HG03025 (cell line): Measurements from ENCODE around the gene CCL19.
"Not testable (repeated sequence)": the region's sequence is repeated elsewhere in the genome, so short reads cannot be mapped to it uniquely, and the experiment has no call there.

Experiments
- ATAC-seq: cut with Tn5 transposase; IDR thresholded peaks from one replicate; pipeline ENCODE4 v1.9.1; 2021; ENCODE audit warnings: mild to moderate bottlenecking, moderate library complexity; ENCODE audit not compliant: unreplicated experiment, low FRiP score

CCL19 gene

DNA sequence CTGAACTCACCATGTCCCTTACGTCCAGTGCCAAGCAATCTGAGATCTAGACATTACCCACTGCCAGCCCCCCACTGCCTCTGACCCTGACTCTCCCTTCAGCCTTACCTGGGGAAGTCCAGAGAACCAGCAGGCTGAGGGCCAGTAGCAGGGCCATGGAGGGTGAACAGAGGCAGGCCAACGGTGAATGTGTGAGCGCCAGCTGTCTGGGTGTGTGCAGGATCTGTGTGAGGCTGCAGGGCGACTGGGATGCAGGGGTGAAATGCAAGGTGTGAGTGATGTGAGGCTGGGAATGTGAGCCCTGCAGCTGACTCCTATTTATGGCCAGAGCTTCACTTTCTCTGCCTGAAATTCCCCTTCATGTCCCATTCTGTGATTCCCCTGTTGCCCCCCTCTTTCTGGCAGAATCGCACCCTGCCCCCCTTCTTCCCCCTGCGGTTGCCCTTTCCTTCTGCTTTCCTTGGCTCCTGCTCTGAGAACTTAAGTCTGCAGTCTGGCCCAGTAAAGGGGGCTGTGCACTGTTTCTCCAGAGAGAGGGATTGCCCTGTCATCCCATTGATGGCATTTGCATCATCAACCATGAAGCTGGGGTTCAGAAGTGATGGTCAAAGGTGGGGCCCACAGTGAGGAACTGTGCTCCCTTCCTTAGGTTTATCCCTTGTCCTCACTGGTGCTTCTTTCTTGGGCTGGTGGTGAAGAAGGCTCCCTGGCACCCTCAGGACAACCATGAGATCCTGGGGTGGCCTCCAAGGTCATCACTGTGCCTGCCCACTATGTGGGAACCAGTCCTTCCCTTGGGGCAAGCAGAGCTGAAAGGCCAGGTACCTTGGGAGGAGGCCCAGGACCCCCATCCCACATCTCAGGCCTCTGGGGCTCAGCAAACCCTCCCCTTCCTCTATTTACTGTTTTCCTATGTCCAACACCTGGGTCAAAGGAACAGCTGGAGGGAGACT is at the start of gene CCL19:
TSS of gene CCL19 (minus strand) at position 294 of the 953 bp plus-strand sequence. CDS start at position 157, 137 bp downstream.
- no peak for ATAC-seq

DNA sequence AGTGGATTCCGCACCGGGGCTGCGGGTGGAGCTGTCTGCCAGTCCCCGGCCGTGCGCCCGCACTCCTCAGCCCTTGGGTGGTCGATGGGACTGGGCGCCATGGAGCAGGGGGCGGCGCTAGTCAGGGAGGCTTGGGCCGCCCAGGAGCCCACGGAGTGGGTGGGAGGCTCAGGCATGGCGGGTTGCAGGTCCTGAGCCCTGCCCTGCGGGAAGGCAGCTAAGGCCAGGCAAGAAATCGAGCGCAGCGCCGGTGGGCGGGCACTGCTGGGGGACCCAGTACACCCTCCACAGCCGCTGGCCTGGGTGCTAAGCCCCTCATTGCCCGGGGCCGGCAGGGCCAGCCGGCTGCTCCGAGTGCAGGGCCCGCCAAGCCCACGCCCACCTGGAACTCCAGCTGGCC is 49.1 kb upstream of the CCL19 start:
- ATAC-seq: not testable (repeated sequence)

DNA sequence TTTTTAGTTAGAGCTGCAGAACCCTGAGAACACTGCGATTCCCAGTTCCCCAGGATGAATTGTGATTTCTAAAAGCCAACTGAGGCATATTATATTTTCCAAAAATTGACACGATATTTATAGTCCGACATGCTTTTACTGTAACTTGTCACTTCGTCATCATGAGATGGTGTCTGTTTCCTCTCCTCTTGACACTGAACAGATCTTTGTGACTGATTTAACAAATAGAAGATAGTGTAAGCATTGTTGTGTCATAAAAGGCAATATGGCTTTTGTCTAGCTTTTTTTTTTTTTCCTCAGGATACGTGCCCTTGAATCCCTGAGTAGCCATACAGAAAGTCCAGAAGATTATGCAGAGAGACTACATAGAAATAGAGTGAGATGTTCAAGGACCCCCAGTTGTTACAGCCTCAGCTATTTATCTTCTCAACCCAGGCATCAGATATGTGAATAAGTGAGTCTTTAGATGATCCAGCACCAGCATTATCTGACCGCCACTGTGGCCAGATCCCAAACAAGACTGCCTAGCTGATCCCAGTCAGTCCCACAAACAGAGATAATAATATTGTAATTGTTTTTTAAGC is 46.7 kb upstream of the CCL19 start:
- ATAC-seq: no peak

DNA sequence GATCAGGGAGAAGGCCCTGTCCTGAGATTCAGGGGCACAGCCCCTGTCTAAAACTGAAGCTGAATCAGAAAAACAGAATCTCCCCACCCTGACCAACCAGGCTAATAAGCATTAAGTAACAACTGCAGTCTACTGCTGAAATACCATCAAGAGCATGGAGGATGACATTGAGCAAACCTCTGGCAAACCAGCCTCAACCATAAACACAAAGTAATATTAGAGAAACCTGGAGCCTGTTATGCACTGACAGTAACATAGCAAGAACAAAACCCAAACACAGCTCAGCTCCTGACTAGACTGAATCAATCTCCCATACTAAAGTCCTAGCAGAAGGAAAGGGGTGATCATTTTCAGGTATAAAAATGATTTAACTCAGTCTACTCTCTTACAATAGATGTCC is 43.6 kb upstream of the CCL19 start:
- ATAC-seq: no peak

DNA sequence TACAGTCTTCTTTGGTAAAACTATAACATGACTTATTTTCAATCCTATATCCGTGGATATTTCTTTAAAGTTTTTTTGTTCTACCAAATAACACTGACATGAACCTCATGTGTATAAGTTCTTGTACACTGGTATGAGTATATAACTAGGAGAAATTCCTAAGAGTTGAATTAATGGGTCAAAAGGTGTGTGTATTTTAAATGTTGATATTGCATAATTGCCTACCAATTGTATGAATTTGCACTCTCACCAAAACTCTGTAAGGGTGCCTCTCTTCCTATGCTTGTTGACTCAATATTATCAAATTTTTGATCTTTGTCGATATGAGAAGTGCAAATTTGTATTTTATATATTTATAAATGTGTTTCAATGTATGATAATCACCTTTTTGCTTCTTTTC is 41.8 kb upstream of the CCL19 start:
- ATAC-seq: no peak

DNA sequence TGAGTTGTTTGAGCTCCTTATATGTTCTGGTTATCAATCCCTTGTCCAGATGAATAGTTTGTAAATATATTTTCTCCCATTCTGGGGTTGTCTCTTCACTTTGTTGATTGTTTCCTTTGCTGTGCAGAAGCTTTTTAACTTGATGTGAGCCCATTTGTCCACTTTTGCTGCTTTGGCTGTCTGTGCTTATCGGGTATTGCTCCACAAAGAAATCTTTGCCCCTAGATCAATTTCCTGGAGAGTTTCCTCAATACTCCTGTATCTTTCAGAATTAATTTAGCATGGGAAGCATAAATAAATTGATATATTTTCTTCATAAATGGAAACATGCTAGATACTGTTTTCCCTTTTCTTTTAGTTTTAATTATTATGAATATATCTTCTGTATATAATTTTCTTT is 41.4 kb upstream of the CCL19 start:
- ATAC-seq: no peak

DNA sequence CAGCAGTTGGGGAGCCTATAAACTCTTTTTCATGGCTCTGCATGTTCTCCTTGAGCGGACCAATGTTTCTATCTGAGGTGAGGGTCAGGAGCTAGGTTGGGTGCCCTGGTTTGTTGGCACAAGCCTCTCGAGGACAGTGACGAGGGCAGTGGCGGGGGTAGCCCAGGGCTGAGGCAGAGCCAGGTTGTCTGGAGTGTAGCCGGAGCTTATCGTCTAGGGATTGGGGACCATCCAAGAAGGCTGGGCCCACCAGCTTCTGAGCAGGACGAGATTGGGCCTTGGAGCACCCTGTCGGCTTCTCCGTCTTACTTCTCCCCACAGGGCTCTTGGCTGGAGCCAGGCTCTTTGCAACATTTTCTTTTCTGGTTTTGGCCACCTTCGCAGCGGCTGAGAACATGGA is 32.1 kb upstream of the CCL19 start:
- no peak for ATAC-seq

DNA sequence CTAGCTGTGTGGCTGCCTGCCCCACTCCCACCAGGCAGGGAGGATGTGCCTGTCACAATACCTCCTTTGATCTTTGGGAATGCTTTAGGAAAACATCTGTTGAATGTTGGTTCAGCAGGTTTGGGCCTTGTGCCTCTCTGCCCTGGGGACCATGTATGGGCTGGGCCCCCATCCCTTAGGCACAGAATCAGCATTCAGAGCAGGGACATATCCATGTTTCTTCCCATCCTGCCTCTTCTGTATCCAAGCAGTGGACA is 28.6 kb upstream of the CCL19 start:
- ATAC-seq: not testable (repeated sequence)

DNA sequence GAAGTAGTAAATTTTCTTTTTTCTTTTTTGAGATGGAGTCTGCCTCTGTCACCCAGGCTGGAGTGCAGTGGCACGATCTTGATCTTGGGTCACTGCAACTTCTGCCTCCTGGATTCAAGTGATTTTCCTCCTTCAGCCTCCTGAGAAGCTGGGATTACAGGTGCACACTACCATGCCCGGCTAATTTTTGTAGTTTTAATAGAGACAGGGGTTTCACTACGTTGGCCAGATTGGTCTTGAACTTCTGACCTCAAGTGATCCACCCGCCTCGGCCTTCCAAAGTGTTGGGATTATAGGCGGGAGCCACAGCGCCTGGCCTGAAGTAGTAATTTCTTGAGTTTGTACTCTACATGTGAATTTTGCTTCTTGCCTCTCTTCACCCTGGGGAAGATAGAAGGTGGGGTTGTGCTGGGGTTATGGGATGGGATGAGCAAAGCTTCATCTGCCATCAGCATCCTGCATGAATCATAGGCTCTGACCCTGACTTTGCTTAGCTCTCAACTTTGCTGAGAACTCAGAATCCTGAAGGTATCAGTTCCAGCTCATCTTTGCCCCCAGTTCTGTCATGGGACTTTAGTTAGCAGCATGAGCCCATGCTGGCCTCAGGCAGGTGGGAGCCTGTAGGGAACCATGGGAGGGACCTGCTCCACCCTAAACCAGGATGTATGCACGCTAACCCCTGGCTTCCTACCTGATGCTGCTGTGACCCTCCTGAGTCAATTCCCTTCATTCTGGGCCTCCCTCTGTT is 28.1 kb upstream of the CCL19 start:
- ATAC-seq: no peak

DNA sequence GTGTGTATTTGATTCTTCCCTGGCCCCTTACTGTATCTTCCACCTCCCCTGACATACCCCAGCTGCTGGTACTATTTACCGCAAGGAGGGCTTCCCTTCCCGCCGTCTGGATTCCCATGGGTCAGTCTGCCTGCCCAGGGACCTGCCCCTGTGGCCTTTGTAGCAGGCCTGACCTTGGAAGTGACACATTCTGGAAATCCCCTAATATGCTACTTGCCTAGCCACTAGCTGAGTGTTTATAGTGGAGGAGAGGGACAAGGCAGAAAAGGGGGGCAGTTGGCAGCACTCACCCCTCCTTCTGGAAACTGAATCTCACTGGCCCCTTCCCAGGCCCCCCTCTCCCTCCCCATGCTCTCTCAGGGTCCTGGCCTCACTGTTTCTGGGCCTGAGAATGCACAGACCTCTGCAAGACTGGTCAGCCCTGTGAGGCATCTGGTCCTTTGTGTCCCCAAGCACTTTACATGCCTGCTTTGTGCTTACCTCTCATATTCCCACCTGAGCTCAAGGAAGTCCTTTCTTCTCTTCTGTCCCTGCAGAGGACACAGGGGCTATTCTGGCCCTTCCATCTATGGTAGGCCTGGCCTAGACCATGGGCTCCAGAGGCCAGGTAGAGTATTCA is 27.0 kb upstream of the CCL19 start:
- no peak for ATAC-seq

DNA sequence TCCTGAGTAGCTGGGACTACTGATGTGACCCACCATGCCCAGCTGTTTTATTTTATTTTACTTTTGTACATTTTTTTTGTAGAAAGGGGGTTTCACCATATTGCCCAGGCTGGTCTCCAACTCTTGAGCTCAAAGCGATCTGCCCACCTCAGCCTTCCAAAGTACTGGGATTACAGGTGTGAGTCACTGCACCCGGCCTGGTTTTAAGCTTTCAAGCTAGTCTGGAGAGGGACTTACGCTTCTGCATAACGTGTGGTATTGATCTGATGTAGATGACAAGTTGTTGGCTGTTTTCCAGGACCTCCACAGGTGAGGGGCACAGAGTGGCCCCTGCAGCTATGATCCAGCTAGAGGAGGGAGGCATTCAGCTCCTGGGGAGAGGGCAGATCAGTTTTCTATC is 25.6 kb upstream of the CCL19 start:
- no peak for ATAC-seq

DNA sequence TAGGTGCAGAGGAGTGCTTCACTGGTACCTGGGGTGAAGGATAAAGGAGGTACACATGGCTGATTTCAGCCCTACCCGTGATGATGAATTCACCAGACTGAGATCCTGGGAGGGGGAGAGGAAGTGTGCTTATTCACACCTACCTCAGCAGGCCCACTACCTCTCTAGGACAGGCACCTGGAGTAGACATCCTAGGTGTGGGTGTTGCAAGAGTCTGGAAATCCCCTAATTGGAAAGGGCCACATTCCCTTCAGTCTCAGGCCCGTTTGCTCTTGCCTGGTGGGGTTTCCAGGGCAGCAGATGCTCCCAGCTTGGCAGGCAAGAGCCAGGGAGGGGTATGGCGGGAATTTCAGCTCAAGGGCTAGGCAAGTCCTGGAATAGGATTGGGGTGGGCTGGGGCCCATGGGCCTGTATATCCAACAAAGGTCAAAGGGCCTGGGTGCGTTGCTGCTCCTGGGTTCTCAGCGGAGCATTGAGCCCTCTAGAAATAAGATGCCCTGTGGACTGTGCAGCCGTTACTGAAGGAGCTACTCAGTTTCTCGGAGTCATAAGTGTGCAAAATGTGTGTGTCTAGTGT is 24.7 kb upstream of the CCL19 start:
- ATAC-seq: no peak

DNA sequence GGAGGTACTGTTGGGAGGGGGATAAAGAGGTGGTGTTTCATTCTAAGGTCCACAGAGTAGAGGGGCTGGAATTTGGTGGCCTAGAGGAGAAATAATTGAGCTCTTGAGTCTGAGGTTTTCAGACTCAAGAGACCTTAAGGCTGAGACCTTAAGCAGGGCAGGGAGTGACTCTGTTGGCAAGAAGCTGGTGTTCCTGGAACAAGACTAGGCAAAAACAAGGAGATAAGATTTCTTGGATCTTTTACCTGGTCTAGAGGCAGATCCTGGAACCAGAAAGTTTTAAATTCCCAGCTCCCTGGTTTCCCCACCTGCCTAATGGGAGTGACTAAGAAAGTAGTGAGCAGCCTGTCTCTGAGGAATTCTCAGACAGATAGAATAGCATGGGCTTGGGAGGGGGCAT is 22.9 kb upstream of the CCL19 start:
- no peak for ATAC-seq

DNA sequence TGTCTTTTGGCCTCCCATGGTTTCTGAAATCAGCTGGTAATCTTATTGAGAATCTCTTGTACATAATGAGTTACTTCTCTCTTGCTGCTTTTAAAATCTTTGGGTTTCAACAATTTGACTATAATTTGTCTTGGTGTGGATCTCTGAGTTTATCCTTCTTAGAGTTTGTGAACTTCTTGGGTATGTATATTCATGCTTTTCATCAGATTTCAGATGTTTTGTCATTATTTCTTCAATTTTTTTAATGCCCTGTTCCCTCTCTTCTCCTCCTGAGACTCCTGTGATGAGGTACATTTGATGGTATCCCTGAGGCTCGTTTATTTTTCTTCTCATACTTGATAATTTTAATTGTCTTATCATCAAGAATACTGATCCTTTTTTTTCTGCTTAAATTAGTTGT is 21.1 kb upstream of the CCL19 start:
- no peak for ATAC-seq

DNA sequence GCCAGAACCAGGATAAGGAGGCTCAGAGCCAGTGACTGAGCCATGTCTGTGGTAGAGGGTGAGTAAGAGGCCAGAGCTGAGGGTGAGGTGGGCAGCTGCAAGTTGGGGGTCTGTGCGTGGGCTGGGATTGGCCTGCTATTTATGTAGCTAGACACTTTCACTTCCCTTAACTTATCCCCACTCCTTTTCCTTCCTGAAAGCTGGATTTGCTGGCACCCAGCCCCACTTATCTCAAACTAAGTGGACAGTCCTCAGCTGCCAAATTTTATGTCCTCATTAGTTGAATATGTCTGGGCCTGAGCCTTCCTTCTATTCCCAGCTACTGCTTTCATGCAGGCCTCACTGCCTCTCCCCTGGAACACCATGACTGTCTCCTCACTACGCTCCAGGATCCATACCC is 18.9 kb upstream of the CCL19 start, which contains the start of gene CCL21:
TSS of gene CCL21 (minus strand) at position 114 of the 400 bp plus-strand sequence. CDS start at position 44, 70 bp downstream.
- ATAC-seq: no peak

DNA sequence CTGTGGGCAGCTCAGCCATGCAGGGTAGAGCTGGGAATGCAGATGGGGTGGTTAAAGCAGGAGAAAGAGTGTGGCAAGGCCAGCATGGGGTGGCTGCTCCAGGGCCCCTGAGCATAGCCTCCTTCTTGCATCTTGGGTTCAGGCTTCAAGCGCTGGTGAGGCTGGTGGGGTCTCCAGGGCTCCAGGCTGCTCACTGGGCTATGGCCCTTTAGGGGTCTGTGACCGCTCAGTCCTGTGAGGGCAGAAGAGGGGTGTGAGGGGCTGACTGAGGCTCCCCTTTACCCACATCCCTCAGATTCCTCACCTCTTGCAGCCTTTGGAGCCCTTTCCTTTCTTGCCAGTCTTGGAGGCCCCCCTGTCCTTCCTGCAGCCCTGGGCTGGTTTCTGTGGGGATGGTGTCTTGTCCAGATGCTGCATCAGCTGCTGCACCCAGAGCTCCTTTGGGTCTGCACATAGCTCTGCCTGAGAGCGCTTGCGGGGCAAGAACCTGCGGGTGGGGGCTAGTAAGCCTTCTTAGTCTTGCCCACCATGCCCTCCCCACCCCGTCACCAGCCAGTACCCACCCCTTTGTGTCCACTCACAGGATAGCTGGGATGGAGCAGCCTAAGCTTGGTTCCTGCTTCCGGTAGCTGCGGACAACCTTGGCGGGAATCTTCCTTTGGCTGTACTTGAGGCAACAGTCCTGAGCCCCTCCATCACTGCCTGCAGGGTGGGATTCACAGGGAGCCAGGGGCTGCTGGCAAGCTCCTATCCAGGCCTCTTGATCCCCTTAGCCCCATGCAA is 18.3 kb upstream of the CCL19 start:
- no peak for ATAC-seq

DNA sequence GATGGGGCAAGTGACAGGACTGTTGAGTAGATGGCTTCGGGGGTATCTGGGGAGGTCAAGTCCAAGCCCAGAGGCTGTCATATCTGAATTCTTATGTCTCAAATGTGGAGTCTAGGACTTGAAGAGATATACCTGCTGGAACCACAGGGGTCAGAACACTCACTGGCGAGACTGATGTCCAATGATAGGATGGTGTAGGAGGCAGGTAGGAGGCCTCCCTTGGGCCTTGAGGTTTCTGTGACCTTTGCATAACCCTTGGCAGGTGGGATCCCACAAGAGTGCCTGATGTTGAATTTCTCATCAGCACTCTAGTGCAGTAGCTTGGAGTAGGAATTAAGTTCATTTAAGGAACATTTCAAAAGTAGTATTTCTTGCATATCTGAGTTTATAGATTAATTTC is 16.1 kb upstream of the CCL19 start:
- no peak for ATAC-seq

DNA sequence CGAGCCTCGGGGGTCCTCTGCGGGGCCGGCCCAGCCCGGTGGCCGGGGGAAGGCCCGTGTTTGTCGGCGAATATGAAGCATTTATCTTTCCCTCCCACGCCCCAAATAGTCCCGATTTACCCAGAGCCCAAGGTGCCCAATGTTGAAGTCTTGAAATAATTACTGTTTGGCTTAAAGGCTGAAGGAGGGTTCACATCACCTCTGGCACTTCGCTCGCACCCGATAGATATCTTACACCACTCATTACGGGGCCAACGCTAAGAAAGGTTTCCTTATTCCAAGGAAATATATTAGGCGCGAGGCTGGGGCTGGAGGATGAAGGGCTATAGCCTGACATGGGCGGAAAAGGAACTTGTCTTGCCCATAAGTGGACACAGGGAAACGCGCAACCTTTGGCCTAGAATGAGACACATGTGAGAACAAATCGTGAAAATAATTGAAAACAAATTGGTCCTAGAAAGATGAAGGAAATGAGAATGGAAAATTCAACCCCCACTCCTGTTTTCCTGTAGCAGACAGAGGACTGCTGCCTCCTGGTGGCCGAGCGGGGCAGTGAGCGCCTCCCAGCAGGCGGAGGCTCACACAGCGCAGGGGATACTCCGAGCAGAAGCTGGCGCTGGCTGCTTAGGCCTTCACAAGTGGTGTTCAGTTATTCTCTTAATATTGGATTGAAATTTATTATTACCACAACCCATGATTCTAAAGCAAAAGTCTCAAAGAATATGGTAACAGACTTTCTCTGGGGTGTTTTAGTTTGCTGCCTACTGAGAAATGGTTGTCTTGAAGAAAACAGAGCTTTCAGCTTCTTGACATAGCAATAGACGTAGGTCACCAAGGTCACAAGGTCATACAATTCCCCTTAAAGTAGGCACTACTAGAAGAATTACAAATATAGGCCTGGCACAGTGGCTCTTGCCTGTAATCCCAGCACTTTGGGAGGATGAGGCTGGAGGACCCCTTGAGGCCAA is 11.0 kb upstream of the CCL19 start:
- no peak for ATAC-seq
